Activated T-cell treated with anti-CD3 and anti-CD28 coated beads for 24 hours (primary cell): Measurements from ENCODE around the gene PUM1.

Experiments
- DNase-seq: peaks from one replicate; pipeline ENCODE4 v3.0.0-alpha.2; 2020; ENCODE audit warnings: low read depth

PUM1 gene

DNA sequence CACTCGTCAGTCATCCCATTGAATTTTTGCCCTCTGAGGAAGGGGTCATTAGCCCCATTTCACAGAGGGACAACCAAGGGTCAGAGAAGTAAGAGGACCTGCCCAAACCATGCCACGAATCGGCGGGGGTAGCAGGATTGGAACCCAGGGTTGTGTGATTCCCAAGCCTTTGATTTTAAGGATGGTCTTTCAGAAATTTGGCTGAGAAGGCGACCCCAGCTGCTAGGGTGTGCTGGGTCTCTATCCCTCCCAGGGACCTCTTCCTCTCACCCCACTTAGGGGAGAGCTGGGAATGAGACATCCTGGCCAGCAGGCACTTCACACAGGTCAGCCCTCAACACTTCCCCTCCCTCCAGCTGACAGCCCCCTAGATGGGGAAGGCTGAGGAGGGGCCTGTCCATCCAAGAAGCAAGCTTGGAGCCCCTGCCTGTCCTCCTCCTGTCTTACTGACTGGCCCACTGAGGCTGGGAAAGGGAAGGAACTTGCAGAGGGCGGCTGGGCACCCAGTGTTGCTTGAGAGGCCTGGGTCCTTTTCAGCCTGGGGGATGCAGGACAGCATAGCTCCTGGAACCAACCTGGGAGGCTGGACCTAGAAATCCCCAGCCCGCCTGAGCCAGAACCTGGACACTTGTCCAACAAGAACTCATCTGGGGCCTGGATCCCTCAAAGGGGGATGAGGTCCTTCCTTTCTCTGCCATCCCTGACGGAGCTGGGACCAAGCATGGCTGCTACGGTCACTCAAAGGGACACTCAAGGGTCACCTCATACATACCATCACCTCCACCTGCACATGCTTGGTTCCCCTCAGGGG, 158.7 kb downstream of the PUM1 start:
- no peak for DNase-seq

DNA sequence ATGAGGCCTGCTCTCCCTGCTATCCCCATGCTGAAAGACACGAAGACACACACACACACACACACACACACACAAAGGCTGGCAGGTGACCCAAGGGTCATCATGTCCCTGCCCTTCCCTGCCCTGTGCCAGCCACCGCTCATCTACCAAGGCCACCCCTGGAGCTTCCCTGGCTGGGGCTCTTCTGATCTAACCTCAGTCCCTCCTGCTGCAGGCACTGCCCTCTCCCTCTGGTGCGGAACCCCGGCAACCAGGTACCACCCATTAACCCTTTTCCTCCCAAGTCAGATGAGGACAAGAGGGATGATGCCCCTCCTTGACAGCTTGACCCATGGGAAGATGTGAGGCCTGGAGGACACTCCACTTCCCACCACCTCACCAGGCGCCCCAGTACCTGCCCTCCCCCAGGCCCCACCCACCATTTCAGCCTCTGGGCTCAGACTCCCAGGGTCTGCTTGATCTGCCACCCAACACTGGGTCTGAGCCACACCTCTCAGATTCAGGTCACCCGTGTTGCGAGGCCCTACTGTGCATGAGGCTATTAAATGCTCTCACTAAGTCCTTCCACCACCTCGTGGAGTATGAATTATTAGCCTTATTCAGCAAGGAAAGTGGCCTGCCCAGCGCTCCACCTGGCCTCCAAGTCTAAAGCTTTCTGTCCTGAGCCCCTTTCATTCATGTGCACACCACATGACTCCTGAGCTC, 159.4 kb downstream of the PUM1 start:
- DNase-seq = no peak

DNA sequence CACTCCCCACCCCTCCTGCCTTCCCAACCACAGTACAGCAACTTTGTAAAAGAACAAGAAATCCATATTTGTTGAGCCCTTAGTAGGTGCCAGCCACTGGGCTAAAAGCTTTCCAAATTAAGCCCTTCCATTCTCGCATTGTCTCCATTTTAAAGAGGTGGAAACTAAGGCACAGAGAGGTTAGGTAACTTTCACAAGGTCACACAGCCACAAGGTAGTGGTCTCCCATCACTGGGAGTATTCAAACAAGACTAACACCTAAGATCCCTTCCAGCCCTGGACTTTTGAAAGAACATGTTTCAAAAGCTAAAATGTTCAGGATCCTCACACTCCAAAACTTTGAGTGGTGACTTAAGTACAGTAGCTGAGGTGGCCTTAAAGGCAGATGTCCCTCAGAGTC, 160.1 kb downstream of the PUM1 start:
- DNase-seq = no peak

DNA sequence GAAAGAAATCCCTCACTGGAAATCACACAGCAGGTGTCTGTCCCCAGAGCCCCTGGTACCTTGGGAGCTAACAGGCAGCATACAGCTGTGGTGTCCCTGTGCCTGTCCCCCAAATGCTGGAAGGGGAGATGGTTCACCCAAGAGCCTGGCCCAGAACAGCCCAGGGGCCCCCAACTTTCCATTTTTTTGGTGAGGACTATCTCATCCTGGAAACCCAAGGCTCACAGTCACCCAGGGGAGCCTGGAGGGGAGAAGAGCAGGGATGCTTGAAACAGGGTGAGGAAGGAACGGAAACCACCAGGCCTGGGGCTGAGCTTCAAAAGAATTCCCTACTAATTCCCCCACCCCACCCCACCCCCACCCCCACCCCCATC, 160.6 kb downstream of the PUM1 start:
- DNase-seq = no peak

DNA sequence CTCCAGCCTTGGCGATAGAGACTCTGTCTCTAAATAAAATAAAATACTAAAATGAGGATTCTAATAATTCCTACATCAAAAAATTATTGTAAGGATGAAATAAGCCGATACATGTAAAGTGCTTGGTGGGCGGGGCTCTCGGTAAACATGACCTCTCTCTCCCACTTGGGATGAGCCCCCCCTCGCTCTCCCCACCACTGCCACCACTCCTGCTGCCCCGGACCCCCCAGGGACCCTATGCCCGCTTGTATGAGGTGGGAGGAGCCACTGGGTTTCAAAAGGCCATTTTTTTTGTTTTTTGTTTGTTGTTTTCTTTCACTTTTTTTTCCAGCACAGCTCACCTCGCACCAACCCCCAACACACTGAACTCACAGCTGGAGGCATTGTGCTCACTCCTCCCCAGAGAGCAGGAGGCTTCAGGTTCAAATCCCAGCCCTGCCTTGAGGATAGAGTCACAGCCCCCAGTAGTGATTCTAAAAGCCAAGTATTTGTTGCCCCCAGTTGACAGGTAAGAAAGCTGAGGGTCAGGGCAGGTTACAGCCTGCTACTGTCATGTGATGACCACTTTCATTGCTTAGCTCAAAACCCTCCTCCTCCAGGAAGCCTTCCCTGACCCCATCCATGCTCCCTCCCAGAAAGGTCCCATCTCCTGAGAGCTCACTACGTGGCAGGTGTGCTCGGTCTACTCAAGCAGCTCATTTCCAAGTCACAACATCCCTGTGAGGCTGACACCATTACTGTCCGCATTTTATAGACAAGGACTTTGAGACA, 161.1 kb downstream of the PUM1 start:
- DNase-seq = no peak

DNA sequence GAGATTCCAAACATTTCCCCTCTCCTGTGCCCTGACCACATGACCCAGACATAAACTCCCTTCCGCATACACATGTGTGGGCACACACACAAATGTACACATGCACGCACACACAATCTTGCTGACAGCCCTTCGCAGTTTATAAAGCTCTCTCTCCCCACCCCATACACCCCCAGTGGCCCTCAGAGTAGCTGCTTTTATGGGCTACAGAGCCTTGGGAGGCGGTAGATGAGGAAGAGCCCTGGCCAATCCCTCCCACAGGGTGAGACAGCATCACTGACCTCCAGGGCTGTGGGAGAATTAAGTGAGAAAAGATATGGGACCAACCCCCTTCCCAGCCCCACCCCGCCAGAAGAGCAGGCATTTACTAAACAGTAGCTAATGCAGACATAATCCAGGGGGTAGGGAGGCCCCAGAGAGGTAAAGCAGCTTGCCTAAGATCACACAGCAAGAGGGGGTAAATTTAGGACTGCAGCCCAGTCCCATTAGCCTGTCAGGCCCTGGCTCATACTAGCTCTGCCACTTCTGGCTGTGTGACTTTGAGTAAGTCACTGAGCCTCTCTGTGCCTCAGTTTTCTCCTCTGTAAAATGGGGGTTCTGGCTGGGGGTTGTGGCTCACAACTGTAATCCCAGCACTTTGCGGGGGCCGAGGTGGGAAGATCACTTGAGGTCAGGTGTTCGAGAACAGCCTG, 162.0 kb downstream of the PUM1 start:
- DNase-seq = no peak

- no peak for DNase-seq
Observed at GRCh38 chr1:30902593-30903290, 162.8 kb downstream of the PUM1 start.

DNA sequence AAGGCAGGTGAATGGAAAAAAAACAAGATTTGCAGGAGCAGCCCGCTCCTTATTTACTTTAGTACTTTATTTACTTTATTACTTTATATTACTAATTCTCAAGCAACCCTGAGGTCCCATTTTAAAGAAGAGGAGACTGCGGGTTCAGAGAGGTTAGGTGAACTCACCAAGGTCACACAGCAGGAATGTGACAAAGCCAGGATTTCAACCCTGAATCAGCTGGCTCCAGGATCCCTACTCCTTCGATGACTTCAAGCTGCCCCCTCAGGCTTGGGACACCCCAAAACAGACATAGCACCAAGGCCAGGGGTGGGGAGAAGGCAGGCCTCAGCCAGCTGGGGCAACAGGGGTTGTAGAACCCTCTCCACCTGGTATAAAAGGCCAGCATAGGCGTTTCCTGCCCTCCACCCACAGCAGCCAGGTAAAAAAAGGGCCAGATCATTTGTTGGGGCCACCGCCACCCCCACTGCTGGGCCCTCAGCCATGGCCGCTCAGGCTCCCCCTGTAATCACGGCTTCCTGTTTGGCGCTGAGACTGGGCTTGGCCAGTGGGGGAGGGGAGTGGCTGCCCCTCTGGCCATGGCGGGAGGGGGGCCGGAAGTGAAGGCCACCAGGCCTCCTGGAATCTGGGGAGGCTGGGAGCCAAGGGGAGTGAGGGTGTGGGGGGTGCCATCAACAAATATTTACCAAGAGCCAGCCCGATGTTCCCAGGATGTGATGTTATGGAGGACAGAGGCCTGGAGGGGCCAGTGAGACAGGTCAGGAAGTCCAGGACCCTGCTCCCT, 163.5 kb downstream of the PUM1 start:
- DNase-seq = no peak

DNA sequence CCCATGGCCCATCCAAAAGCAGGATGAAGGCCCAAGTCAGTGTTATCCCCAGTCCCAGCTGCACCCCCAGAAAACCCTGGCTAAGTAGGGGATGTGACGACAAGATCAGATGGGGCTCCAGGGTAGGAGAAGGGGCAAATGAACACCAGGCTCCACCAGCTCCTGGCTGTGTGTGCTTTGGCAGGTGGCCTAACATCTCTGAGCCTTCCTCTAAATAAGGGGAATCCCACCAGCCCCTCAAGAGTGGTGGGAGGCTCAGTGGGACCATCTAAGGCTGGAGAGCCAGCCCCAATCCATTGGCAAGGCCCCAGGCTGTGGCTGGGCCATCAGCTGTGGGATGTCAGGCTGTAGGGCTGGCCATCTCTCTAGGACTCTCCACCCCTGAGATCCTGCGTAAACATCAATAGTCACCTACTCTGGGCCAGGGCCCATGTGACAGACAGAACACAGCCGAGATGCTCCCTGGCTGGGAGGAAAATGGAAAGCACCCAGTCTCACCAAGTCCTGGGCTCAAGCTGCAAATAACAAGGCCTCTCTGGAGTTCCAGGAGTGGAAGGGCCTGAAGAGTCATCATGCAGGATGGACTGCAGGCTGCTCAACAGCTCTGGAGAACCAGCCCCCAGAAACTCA, 164.5 kb downstream of the PUM1 start:
- no peak for DNase-seq

DNA sequence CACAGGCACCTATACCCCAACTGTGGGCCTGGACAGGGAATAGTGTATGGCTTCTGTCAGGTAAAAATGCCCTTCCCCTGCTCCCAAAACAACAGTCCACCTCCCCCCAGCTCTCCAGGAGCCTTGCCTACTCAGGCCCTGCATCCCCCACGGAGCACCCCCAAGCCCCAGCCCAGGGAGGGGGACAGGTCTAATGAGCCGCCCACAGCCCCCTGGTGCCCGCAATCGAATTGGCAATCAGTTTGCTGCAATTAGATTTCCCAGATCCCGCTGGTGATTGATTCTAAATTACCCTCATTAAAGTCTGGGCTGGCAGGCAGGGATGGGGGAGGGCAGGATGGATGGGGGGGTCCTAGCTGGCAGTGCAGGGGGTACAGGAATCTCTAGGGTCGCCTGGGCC, 165.0 kb downstream of the PUM1 start:
- DNase-seq = no peak

GRCh38 chr1:30899577-30900389, 165.7 kb downstream of the PUM1 start:
- DNase-seq = no peak

GRCh38 chr1:30898031-30898815, 167.3 kb downstream of the PUM1 start:
- no peak for DNase-seq

- DNase-seq = no peak
Observed at GRCh38 chr1:30896905-30897304, 168.6 kb downstream of the PUM1 start.

DNA sequence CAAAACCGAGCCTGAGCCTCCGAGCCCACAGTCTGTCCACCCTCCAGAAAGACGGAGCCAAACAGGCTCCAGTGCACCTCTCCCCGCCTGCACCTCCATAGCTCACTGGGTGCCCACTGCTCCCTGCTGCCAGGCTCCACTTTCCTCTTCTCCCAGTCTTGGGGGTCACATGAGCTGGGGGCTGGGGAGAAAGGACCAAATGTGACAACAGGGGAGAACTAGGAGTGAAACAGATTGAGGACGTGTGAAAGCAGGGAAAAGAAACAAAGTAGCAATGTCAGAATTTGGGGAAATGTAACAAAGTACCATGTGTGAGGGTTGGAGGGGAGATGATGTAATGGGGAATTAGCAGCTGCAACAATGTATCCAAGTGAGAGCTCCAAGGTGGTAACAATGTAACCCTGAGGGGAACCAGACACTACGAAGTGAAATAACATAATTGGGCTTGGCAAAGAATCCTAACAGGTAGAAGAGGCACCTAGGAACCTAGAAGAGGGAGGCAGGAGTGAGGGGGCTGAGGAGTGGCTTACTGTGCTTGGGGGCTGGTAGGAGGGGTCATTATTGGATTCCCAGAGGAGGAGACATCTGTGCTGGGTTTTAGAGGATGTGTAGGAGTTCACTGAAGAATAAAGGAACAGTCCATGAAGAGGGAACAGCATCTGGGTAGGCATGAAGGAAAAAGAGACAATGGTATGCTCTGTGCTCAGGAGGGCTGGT, 169.4 kb downstream of the PUM1 start:
- no peak for DNase-seq

DNA sequence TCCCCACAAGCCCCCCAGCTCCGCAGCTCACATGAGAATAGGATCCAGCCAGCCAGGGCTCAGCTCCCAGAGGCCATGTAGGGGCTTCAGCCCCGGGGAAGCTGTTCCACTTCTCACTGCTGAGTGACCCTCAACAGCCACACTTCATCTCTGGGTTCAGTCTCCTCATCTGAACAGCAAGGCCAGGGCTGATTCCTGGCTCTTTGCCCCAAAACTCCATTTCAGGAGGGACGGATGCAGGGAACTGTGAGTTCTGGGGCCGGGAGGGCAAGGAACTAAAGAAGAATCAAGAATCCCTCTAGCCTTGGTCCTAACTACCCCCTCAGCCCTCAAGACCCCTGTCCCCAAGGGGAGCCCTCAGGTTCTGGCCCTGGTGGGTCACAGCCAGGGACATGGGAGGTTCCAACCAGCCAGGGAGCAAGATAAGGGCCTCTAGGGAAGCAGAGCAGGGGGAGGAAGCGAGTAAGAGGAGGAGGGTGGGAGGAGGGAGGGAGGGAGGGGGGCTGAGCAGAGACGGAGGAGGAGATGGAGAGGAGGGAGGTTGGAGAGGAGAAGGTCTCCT, 170.1 kb downstream of the PUM1 start:
- no peak for DNase-seq

DNA sequence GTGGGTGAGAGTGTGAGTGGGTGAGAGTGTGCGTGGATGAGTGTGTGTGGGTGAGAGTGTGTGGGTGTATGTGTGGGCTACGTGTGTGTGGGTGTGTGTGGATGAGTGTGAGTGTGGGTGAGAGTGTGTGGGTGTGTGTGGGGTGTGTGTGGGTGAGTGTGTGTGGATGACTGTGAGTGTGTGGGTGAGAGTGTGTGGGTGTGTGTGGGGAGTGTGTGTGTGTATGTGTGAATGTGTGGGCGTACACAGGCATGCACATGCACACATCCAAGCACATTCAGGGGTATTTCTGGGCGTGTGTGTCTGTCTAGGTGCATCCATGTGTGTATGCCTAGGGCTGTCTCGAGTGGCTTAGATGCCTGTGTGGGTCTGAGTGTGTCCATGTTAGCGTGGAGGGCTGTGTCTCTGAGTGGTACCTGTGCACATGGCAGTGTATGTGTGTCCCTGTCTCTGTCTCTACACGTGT, 171.0 kb downstream of the PUM1 start:
- no peak for DNase-seq

DNA sequence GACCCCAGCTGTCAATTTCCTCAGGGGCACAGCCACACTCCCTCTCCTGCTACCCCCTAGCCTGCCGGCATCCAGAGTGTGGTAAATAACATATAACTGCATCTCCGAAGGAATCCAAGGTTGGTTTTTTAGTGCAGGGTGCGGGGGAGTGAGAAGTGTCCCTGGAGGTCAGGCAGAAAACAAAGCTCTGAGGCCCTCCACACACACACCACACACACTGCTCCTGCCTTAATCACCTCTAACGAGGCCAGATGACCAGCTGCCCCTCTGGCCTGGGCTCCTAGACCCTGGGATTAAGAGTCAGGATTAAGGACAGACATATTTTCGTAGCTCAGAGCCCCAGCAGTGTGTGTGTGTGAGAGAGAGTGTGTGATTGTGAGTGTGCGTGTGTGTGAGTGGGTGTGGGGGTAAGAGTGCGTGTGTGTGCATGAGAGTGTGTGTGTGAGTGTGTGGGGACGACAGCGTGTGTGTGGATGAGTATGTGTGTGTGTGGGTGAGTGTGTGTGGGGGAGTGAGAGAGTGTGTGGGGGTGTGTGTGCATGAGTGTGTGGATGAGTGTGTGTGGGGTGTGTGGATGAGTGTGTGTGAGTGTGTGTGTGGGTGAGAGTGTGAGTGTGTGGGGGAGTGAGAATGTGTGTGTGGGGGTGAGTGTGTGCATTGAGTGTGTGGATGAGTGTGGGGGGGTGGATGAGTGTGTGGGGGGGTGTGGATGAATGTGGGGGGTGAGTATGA, 171.6 kb downstream of the PUM1 start:
- no peak for DNase-seq
